HG03460 (cell line): Measurements from ENCODE around the gene NPIPA3.
"Not testable (repeated sequence)": the region's sequence is repeated elsewhere in the genome, so short reads cannot be mapped to it uniquely, and the experiment has no call there.

Experiments
- ATAC-seq: cut with Tn5 transposase; IDR thresholded peaks from one replicate; pipeline ENCODE4 v1.9.1; 2021; ENCODE audit not compliant: unreplicated experiment

Gene NPIPA3

GRCh38 chr16:14742273-14743128, 39.3 kb downstream of the NPIPA3 start, which contains the start of gene NPIPA2:
Gene NPIPA2 (plus strand): TSS chr16:14742533. CDS start chr16:14748066, 5,533 bp downstream.
- peak; percentile 98 for ATAC-seq

GRCh38 chr16:14773654-14774053, 70.4 kb downstream of the NPIPA3 start:
- ATAC-seq: not testable (repeated sequence)

GRCh38 chr16:14775624-14776023, 72.4 kb downstream of the NPIPA3 start:
- ATAC-seq: not testable (repeated sequence)
